ENCODE measurements around the gene COL25A1.

The COL25A1 gene

DNA sequence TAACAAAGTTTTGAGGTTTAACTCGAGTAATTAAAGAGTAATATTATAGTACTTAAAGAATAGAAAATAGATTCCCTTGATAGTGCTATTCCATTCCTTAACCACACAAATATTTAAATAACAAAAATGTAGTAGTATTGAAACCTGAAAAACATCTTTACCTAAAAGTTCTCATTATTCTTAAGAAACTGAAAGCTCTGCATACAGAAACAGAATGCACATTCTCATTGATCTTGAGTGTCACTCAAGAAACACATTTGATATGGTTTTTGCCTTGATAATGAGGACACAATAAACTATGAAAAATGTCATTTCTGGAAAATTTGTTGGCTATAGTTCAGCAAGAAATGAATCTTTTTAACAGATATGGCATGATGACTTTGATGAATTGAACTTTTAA is 268.5 kb downstream of the COL25A1 start:
- no peak for DNase-seq (ENCODE audit: extremely low spot score)
- TF ChIP-seq, protein P1, sequence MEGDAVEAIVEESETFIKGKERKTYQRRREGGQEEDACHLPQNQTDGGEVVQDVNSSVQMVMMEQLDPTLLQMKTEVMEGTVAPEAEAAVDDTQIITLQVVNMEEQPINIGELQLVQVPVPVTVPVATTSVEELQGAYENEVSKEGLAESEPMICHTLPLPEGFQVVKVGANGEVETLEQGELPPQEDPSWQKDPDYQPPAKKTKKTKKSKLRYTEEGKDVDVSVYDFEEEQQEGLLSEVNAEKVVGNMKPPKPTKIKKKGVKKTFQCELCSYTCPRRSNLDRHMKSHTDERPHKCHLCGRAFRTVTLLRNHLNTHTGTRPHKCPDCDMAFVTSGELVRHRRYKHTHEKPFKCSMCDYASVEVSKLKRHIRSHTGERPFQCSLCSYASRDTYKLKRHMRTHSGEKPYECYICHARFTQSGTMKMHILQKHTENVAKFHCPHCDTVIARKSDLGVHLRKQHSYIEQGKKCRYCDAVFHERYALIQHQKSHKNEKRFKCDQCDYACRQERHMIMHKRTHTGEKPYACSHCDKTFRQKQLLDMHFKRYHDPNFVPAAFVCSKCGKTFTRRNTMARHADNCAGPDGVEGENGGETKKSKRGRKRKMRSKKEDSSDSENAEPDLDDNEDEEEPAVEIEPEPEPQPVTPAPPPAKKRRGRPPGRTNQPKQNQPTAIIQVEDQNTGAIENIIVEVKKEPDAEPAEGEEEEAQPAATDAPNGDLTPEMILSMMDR (IDR thresholded peaks at IDR 0.05; ENCODE audit: control extremely low read depth, extremely low read depth, low read depth, missing control alignments) = no peak
- CTCF ChIA-PET = no interaction called here
- POLR2A ChIA-PET = no interaction called here

DNA sequence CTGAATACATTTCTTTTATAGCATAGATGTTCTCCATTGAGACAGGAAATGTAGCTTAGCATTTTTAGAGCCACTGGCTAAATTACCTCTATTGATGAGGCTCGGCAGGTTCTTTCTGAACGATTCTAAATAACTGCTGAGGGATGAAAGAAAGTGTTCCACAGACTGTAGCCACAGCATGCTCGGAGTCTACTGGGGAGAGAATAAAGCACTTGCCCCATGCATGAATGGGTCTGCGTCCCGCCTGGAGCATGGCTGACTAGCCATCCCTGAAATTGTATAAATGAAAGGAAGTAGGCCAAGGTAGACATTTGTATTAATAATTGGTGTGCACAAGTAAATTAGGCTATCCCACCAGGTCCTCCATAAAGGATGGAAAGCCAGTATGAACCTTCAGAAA is 269.8 kb downstream of the COL25A1 start:
- CTCF ChIA-PET = no interaction called here
- no peak for DNase-seq (ENCODE audit: extremely low spot score)
- POLR2A ChIA-PET = no interaction called here
- TF ChIP-seq, protein P1 (IDR thresholded peaks at IDR 0.05; ENCODE audit: control extremely low read depth, extremely low read depth, low read depth, missing control alignments) = no peak

DNA sequence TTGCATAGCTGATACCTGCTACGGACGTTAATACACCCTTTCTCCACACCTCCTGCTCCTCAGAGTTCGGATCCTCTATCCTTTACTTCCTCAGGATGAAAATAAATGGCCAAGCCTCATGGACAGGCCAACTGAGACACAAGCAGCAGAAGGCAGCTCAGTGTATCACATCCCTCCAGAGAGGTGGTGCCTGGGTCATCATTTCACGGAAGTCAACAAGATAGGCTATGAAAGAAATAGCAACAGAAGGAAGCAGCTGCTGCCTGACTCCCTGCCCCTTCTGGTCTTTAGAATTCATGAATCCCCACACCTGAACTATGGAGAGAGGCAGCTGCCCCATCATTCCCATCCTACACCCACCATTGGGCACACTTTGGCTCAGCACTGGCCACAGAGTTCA is 272.5 kb downstream of the COL25A1 start:
- no peak for DNase-seq (ENCODE audit: extremely low spot score)
- CTCF ChIA-PET = no interaction called here
- TF ChIP-seq, protein P1 (IDR thresholded peaks at IDR 0.05; ENCODE audit: control extremely low read depth, extremely low read depth, low read depth, missing control alignments) = no peak
- POLR2A ChIA-PET = no interaction called here

DNA sequence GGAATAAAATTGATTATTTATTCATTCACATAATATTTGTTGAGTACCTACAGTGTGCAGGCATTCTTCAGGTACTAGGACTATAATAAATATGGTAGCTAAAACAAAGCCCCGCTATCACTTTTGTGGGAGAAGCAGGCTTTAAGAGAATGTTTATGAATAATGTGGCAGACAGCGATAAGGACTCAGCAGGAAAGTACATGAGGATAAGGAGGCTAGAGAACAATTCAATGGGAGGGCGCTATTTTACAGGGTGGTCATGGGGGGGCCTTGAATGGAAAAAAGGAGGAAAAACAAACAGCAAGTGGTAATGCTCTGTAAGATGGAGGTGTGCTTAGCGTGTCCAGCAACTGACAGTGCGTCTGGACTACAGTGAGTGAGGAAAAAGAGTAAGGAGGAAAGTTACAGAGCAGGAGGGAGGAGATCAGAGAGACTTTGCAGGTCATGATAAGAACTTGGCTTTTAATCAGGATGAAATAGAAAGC is 275.4 kb downstream of the COL25A1 start:
- POLR2A ChIA-PET = no interaction called here
- CTCF ChIA-PET = interaction anchor here (1.4 kb wide), 1 partner anchor 11 kb away, joined by 3 read pairs; no protein-coding TSS in a partner anchor
- no peak for DNase-seq (ENCODE audit: extremely low spot score)
- TF ChIP-seq, protein P1 (IDR thresholded peaks at IDR 0.05; ENCODE audit: control extremely low read depth, extremely low read depth, low read depth, missing control alignments) = no peak

DNA sequence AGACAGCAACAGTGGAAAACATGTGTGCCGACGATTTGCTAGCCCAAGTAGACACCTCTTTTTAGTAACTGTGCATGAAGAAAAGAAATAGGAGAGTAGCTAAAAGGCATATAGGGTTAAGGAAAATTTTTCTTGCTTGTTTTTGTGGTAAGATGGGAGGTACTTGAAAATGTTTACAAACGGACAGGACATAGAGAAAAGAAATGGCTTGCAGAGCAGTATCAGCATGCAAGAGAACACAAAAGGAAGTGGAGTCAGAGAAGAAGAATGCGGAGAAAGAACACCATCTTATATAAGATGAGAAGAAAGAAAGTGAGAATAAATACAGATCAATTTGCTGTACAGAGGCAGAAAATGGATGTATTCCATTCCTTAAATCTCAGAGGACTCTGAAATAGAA is 275.9 kb downstream of the COL25A1 start:
- ChIA-PET POLR2A (no interaction called here), CTCF (interaction anchor here (1.4 kb wide), 1 partner anchor 11 kb away, joined by 3 read pairs; no protein-coding TSS in a partner anchor)
- no peak for DNase-seq (ENCODE audit: extremely low spot score)
- TF ChIP-seq, protein P1 (IDR thresholded peaks at IDR 0.05; ENCODE audit: control extremely low read depth, extremely low read depth, low read depth, missing control alignments) = no peak

DNA sequence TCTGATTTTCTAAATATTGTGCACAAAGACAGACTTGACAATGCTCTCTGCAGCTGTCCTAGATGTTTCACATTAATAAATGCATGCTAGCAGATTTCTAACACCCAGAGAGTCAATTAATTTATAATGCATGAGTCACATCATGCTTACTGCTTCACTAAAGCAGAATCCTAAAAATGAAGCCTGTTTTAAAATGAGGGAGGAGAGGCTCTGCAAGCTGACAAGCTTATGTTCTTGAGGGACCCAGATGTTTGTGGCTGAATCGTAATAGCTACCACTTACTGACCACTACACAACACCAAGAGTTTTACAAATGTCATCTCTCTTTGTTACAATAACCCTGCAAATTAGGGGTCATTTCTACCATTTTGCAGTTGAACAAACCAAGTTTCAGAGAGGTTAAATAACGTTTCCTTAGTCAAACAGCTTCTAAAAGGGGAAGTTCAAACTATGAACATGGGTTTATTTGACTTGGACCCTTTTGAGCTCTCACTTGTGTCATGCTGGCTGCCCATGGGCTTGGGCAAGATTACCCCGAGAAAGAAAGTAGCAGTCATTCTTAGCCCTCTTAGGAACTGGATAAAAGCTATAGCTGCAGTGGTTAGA is 276.9 kb downstream of the COL25A1 start:
- CTCF ChIA-PET = interaction anchor here (0.9 to 1.0 kb wide), 2 partner anchors 14 to 15 kb away, joined by 3 to 5 read pairs; no protein-coding TSS in a partner anchor
- no peak for DNase-seq (ENCODE audit: extremely low spot score)
- TF ChIP-seq, protein P1 (IDR thresholded peaks at IDR 0.05; ENCODE audit: control extremely low read depth, extremely low read depth, low read depth, missing control alignments) = no peak
- POLR2A ChIA-PET = no interaction called here
